Measurements from ENCODE around the gene L3MBTL3.

L3MBTL3 gene

DNA sequence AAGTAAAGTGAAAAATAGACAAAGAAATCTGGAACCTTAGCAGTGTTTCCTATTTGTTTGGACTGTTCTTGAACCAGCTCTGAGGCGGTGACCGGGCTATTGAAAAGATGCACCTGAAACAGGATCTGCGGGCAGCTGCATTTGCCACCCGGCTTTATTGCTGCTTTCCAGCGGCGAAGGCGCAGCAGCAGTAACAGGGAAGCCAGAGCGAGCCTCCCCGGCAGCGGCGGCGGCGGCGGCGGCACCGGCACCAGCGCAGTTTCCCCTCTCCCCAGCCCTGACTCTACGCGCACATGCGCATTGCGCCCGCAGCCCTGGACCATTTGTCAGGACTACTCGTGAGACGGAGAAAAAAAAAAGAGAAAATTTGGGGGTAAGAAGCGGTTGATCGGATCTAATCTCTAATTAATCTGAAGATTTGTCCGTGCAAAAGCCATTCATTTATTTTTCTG lies at the start of gene L3MBTL3:
L3MBTL3 (plus strand) TSS at position 290 of the 452 bp plus-strand sequence. CDS start 24,119 bp downstream, outside the sequence.
- DNase-seq: peak; percentile 87

DNA sequence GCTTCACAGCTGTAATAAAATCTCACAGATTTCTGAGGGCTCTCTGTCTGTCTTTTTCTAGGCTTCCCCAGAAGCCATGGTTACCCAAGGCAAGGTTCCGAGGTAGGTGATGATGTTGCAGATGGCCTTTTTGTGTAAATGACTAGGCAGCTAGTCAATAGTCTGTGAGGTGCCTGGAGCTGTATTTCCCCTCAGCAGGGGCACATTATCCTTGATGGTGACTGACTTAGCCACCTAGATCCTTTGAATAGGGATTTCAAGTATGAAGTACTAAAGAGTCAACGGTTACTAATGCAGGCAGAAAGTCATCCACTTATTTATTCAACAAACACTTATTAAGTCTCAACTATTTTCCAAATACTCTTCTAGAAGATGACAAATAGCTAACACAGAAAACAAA lies 49.3 kb upstream of the L3MBTL3 start:
- DNase-seq: no peak

GRCh38 chr6:129976110-129976509 lies 42.3 kb upstream of the L3MBTL3 start:
- no peak for DNase-seq

DNA sequence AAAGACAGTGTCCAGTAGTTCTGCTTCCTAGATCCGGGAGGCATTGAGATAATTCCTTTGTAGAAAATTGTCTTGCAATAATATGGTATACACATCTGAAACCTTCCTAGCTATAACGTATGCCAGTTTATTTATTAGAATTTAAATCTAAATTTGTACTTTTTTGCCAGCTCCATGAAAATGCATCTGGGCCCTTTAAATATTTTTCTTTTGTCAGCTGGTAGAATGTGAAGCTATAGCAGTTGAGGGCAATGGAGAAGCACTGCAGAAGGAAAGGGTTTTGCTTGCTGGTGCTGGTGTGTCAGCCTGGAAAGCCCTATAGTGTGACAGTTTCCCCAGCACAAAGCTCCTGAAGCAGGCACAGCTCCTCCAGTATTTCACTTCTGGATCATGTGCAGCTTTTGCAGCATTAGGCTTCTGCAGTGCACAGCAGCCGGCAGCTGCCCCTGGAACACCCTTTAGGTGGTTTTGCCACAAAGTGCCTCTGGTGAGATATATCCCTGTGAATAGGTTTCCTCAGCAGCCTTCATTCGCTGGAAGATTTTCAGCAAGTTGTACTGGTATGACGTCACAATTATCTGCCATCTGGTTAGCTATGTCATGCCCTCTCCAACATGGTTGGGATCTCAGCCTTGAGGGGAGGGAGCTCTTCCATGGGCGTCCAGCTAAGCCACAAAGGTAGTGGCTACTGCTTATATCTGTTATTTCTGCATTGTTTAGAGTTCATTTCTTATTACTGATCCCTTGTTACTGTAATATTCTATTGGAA lies 40.0 kb upstream of the L3MBTL3 start:
- no peak for DNase-seq

DNA sequence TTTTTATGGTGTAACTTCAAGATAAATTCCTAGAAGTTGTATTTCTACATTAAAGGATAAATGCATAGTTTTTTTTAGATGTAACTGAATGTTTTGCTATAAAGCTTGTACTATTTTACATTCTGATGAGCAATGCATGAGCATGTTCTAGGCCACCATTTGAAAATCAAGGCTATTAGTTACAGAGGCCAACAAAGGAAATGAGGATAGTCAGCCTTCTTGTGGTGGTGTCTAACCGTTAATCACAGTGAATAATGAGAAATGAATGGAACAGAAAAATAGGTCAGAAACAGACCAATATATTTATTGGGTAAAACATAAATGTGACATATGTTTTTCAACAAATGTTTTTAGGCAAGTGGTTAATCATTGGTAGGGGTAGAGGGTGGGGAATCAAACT lies 37.6 kb upstream of the L3MBTL3 start:
- no peak for DNase-seq

DNA sequence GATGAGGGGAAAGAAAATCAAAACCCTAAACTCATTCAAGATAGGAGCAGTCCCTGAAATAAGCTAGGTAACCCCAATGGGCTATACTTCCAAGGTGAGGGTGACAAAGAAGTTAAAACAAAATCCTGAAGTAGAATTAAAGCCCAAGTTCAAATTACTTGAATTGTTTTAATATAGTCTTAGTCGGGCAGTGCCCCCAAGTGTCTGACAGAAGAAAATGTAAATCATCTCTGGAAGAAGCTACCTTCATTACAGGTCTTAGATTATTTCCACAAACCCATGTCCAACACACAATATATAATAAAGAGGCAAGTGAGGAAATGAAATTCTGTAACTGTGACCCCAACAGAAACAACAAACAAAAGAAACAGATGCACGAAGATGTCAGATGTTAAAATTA lies 36.8 kb upstream of the L3MBTL3 start:
- DNase-seq: no peak

DNA sequence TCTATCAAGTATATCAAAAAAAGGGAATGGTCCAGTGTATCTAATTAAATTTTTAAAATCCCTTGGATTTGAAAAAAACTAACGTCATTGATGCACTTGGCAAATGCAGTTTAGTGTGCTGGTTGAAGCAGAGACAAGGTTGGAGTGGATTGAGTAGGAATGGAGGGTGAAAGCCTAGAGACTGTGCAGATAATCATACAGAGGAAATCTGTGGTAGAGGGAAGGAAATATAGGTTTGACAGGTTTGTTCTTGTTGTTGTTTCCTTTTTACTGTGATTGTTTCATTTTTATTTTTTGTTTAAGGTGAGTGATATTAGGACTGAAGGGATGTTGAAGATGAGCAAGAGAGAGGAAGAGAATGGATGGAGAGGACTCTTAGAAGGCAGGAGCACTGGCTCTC lies 29.0 kb upstream of the L3MBTL3 start:
- no peak for DNase-seq

- DNase-seq: no peak
These were observed 25.5 kb upstream of the L3MBTL3 start for GRCh38 chr6:129992881-129993280.

- no peak for DNase-seq
These were observed 24.0 kb upstream of the L3MBTL3 start for GRCh38 chr6:129994410-129994809.

DNA sequence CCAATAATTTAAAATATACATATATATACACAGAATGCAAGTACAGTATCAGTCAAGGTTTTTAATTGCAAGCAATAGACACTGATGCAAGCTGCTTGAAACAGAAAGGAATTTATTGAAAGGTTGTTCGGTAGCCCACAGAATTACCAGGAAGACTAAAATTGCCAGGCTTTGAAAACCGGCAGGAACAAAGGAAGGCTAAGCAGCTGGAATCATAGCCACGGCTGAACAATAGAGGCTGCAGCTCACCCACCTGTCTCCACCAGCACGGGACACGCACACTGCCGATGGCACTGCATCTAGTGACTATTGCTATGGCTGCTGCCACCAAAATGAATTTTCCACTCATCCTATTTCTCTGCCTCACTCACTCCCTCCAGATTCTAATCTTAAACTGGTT lies 22.0 kb upstream of the L3MBTL3 start:
- no peak for DNase-seq

DNA sequence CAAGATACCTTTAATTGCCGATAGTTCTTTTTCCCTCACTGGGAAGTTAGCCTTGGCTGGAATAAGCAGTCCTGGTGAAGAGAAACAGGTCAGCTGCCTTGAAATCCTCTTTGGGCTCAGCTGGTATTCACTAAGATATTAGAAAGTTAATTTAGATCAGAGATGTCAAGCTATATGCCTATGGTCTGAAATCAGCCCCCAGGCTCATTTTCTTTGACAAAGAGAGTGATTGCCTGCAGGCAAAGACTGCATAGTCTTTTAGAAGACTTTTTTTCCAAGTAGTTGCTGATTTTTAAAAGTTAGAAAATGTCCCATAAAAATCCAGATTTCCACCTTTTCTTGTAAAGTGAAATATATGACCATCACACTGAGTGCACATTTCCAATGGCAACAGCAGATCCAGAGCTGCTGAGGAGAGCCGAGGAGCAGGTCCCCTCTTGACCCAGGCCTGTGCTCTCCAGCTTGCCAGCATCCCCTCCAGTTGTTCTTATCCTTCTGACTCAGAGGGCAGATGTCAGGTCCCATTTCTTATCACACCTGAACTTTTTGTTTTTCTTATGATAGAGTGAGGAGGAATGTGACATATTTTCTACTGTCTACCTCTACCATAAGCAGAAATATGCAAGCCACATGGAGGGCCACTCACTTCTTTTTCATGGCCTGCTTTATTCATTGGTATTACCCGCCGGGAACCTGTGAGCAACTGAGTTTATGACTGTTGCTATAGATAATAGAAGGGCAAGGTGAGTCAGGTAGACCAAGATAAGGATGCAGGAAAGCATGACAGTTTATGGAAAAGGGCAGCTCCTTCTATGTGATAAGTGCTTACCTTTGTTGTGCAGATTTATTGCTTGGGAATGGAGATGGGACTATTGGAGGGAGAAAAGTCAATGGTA lies 17.6 kb upstream of the L3MBTL3 start:
- DNase-seq: no peak

- DNase-seq: no peak
These were observed 10.0 kb upstream of the L3MBTL3 start for GRCh38 chr6:130008236-130008873.

GRCh38 chr6:130009146-130009545 lies 9.2 kb upstream of the L3MBTL3 start:
- no peak for DNase-seq

GRCh38 chr6:130010387-130010786 lies 8.0 kb upstream of the L3MBTL3 start:
- DNase-seq: no peak

- no peak for DNase-seq
These were observed 5.7 kb upstream of the L3MBTL3 start for GRCh38 chr6:130012728-130013127.

DNA sequence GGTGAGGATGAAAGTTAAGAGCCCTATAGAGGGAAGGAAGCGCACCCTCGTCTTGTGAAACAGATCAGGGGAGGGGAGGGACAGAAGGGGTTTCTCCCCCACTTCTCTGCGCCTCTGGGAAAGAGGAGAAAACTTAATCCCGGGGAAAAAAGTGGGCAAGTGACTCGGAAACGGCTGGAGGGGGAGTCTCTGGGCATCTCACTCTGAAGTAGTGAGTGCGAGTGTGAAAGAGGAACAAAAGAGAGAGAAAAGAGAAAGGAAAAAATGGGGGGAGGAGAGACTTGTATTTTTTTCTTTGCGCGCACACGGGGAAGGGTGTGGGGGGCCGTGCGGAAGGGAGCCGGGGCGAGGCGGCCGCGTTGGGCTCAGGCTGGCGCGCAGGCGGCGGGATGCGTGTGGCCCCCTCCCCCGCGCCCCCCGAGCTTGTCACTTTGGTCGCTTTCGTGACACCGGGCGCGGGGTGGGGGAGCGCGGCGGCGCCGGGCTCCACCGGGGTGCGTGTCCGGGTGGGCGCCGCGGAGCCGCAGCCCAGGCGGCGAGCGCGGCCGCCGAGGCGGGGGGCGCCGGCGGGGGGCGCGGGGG lies 454 bp downstream of the L3MBTL3 start:
- peak; percentile 16 for DNase-seq

DNA sequence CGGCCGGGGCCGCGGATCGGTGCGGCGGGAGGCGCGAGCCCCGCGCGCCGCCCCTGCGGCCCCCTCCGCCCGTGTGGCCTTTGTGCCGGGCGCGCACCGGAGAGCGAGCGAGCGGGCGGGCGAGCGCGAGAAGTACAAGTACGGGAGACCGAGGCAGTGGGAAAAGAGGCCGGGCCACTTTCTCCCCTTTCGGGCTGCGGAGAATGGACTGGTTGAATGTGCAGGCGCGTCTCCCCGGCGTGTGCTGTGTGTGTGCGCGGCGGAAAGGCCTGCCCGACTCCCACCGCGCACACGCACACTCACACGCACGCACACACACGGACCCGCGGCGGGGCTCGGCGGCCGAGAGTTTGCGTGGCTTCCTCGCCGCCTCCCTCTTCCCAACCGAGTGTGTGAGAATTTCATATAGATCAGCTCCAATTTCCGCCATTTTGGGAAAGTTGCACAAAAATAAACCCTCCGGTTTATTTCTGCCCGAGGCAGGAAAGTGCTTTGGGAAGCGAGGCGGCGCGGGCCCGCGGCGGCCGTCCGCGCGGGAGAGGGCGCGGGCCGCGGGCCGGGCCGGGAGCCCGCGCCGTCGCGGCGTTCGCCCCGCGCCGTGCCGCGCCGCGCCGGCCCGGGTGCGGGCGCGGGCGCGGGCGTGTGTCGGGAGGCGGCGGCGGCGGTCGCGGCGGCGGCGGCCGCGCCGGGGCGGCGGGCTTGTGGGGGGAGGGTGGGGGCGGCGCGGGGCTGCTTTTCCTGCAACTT lies 1.1 kb downstream of the L3MBTL3 start:
- peak; percentile 21 for DNase-seq

GRCh38 chr6:130020073-130020906 lies 1.9 kb downstream of the L3MBTL3 start:
- peak; percentile 13 for DNase-seq

GRCh38 chr6:130020907-130021629 lies 2.7 kb downstream of the L3MBTL3 start:
- DNase-seq: peak; percentile 80

DNA sequence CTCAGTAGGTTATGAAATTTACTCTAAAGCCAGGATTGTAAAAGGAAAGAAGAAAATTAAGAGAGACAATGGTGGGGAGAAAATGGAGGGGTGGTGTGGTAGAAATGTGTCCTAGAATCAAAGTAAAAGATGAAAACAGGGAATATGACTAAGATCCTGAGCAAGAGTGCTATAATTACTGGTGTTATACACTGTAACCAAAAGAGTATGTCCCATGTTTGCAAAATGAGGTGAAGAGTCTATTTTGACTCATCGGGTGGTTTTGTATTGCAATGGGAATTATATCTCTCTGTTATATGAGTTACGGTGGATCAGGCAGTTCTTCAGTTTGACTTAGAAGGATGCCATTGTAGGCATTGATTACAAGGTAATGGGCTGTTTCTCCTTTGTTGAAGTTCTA lies 8.5 kb downstream of the L3MBTL3 start:
- DNase-seq: no peak

- no peak for DNase-seq
These were observed 9.6 kb downstream of the L3MBTL3 start for GRCh38 chr6:130027948-130028347.

Data from CD4-positive, alpha-beta T cell treated with Interferon gamma for 1 hour (primary cell).